T-helper 1 cell (primary cell): ENCODE data around the gene PTPRN2.
A peak's percentile ranks its signal among the peaks of the same experiment; 100 is the strongest.
"Not testable (repeated sequence)": the region's sequence is repeated elsewhere in the genome, so short reads cannot be mapped to it uniquely, and the experiment has no call there.

Source experiments
- DNase-seq, 5 donors: peaks; one replicate each; pipeline ENCODE4 v3.0.0-alpha.2; 2012 to 2020

The PTPRN2 gene

DNA sequence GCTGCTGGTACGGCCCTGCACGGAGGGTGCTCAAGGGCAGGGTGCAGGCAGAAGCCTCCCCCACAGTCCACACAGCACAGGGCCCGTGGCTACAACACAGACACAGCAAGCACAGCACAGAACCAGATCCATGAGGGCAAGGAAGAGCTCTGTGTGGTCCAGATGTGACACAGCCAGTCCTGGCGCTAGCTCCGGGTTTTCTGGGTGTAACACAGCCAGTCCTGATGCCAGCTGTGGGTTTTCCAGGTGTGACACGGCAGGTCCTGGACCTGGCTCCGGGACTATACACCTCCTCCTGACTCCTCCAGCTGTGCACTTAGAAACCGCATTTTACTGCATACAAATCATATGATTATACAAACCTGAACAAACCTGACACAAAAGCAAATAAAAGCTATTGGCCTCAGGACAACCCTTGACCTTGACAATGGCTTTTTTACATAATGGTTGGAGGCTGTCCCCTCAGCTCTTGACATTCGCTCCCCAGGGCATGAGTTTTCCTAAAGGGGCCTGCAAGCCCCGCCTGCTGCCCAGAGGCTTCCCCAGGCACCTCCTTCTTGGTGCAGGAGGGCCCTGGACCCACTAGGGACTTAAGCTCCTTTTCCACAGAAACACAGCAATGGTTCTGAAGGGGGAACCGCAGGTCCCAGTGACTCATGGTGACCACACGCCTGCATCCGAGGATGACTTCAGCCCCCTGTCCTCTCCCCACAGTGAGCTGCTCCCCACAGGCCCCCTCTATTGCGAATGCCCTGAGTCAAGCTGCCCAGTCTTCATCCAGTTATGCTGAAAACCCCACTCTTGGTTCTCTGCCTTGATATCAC, 209.6 kb downstream of the PTPRN2 start:
- DNase-seq, result no peak

DNA sequence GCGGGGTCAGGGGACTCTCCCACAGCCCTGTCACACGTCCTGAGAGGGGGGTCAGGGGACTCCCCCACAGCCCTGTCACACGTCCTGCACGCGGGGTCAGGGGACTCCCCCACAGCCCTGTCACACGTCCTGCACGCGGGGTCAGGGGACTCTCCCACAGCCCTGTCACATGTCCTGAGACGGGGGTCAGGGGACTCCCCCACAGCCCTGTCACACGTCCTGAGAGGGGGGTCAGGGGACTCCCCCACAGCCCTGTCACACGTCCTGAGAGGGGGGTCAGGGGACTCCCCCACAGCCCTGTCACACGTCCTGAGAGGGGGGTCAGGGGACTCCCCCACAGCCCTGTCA, 210.8 kb downstream of the PTPRN2 start:
- not testable (repeated sequence) for DNase-seq

DNA sequence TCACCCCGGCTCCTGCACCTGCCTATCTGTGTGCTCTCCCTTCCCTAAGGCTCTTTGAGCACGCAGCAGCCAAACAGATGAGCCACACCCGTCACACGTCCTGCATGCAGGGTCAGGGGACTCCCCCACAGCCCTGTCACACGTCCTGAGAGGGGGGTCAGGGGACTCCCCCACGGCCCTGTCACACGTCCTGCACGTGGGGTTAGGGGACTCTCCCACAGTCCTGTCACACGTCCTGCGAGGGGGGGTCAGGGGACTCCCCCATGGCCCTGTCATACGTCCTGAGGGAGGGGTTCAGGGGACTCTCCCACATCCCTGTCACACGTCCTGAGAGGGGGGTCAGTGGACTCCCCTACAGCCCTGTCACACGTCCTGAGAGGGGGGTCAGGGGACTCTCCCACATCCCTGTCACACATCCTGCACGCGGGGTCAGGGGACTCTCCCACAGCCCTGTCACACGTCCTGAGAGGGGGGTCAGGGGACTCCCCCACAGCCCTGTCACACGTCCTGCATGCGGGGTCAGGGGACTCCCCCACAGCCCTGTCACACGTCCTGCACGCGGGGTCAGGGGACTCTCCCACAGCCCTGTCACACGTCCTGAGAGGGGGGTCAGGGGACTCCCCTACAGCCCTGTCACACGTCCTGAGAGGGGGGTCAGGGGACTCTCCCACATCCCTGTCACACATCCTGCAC, 211.3 kb downstream of the PTPRN2 start:
- peak in 2 of 5 donors; percentile 11 to 24 for DNase-seq

DNA sequence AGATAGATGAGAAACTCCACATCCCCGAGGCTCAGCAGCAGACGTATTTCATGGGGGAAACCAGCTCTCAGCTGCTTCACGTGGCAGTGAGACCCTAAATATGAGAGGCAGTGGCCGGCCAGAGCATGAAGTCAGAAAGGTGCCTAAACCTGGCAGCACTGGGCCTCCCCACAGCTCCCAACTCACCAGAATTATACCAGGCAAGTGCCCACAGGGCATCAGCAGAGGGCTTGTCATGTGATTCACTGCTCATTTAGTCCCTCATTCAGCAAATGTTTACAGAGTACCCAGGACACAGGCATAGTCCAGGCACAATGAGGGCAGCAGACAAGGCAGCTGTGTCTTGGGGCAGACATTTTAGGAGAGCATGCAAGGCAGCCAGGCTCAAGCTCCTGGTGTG, 212.6 kb downstream of the PTPRN2 start:
- no peak for DNase-seq

DNA sequence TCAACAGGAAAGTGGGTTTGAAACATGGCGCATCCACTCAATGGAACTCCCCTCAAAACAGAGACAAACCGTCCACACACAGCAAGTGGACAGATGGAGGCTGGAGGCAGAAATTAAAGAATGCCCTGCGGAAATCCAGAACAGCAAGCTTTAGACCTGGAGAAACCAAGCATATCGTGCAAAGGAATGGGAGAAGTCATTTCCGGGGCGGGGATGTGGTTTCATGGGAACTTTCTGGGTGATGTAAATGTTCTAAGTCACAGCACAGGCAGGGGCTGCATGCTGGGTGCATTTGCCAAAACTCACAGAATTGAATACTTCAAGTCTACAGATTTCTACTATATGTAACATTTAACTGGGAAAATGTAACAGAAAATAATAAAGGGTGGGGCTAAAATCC, 213.0 kb downstream of the PTPRN2 start:
- DNase-seq, result no peak

DNA sequence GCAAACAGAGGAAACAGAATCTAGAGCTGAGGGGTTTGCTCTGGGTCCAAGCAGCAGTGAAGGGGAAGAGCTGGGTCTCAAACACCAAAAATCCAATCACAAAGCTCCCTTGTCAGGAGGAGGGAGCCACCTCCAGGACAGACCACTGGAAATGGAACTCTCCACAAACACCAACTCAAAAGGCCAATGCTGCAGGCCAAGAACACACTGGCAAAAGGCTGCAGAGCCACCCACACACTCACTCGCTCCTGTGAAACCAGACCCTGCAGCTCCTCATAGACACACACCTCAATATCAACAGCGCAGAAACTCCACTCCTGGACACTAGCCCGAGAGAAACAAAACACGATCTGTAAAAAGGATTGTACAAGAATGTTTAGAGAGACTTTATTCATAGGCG, 213.5 kb downstream of the PTPRN2 start:
- DNase-seq, result no peak

DNA sequence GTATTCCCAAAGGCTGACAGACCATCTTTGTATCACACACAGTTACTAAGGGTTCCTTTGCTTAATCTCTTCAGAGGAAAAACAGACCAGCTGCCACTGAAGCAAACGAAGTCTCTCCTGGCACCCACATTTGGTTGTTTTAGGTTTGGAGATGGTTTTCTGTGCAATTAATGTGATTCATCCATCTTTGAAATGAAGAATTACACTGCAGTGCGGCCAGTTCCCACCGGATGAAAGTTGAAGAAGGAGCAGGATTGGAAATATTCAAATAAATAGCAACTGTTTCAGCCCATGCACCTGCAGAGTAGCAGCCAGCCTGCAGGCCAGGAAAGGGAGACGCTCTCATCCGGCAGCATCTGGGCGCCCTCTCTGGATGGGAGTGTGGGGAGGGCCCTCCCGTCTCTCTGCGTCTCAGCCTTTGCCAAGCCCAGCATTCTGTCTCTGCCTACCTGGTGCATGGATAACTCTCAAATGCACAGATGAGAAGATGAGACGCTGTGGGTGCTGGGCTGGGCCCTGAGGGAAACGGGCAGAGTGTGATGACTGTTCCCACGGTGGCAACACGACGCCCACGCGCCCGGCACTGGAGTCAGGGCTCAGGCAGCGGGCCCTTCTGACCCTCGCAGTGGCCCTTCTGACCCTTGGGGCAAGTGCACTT, 214.0 kb downstream of the PTPRN2 start:
- DNase-seq, result no peak

DNA sequence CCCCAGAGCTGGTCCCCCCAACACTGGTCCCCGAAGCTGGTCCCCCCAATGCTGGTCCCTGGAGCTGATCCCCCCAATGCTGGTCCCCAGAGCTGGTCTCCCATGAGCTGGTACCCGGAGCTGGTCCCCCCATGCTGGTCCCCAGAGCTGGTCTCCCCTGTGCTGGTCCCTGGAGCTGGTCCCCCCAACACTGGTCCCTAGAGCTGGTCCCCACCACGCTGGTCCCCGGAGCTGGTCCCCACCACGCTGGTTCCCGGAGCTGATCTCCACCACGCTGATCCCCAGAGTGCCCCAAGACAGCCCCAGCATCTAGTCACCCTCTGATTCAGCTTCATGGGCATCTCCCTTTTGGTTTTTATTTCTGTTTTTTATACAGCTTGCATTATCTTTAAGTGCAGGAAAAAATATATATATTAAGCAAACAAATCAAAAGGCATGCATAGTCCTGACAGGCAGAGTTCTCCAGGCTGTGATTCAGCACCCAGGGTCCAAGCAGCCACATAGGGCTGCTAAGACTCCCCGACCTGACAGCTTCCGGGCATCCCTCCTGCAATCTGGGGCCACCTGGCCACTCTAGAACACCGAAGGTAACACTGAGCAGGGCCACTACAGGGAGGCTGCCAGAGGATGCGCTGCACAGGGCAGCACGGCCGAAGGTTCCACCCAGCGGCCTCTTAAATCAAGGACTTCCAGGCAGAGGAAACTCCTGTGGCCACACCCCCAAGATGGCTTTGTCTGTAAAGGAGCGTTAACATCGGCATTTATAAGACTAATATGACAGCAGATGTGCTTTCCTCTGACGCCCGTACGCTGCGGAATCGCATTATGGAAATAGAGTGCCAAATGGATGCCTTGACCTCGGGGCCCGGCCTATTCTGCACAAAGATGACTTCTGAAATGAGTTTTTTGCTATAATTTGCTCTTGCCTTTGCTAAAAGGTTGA, 215.0 kb downstream of the PTPRN2 start:
- no peak for DNase-seq

DNA sequence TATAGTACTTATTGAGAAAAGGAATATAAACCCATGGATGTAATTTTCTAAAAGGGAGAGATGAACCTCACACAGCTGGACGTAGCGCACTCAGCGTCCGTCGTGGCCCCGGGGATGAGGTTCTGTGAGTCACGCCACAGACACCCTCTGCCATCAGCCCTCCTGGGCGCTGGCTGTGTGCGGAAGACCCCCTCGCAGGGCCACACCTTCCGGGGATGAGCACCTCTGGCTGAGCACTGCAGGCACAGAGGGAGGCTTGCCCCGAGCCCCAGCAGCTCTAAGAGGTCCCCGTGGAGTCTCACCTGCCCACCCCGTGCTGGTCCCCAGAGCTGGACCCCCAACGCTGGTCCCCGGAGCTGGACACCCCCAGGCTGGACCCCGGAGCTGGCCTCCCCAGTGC, 215.8 kb downstream of the PTPRN2 start:
- DNase-seq, result no peak

DNA sequence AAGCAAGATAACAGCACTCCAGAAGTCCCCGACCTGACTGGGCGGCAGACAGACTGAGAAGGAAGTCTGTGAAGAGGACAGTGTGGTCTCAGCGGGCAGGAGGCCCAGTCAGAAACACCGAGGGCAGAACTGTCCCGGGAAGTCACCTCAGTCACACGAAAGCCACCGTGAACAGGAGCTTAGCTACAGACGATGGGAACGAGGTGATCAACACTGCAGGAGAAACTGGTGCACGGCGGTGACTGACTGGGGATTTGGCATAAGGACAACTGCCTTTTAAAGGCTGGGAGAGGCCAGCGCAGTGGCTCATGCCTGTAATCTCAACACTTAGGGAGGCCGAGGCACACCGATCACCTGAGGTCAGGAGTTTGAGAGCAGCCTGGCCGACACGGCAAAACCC, 217.8 kb downstream of the PTPRN2 start:
- DNase-seq, result no peak

DNA sequence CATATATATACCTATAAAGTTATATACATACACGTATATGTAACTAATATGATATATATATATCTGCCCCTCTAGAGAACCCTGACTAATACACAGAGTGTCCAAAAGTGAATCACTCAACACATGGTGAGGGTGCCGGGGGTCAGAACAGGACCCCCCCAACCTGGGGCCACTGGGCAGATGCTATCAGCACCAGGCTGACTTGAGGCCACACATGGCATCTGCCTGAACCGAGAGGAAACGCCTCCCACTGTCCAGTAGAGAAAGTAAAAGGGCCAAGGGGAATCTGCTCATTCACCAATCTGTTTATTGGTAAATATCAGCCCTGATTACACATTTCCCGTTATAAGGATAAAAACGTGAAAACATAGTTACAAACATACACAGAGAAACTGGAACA, 218.3 kb downstream of the PTPRN2 start:
- DNase-seq, result no peak

DNA sequence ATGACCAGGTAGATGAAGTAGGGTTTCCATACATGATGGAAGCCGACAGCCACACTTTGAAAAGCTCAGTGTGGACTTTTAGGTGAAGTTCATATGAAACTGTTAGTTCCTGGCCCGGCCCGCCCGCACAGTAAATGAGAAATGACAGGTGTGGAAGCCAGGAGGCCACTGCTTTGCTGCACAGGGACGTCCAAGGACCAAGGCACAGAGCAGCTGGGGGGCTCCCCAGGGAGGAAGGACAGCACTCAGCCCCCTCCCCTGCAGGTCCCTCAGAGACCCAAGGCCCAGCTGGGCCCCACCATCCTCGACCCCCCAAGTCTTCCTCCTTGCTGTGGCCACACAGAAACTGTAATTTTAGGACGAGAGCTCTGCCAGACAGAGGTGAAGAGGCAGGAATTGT, 219.2 kb downstream of the PTPRN2 start:
- DNase-seq, result no peak

DNA sequence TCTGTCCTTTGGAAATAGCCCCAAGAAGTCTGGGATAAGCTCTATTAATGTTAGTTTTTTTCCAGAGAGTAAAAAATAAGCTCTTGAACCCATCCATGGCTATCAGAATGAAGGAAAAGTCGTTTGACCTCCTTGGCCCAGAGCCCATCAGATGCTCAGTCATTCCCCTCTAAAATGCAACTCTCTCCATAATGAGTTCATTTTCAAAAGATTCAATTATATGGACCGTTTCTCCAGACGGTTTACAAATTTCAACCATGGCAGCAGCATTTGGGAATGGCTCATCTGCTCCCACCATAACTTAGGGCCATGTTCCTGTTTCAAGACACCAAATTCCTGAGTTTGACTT, 220.0 kb downstream of the PTPRN2 start:
- no peak for DNase-seq

DNA sequence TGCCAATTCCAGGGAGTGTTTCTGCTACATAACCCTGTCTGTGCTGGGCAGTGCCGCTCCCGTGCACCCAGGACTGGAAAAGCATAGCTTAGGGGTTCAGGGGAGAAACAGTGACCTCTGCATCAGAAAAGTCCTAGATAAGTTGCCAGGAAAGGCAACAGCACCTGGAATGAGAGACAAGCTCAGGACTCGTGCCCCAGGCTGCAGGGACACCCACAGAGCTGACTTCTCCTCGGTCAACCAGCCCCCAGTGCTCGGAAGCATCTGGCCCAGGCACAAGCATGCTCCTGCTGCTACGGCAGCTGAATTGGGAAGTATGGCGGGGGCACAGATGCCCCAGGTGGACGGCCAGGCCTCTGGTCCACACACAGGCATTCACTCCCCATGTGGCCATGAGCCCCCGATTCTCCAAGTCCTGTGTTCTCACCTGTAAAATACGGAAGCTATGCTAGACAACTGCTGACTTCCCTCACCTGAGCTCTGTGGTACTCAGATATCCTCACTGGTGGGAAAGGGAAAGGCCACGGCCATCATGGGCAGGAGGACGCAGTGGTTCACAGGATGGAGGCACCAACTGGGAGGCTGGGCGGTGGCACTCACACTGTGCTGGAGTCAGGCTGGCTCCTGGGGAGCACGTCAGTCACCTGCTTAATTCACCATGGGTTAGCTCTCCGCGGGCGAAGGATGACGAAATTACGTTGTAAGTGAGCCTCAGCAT, 220.5 kb downstream of the PTPRN2 start:
- DNase-seq, result no peak

DNA sequence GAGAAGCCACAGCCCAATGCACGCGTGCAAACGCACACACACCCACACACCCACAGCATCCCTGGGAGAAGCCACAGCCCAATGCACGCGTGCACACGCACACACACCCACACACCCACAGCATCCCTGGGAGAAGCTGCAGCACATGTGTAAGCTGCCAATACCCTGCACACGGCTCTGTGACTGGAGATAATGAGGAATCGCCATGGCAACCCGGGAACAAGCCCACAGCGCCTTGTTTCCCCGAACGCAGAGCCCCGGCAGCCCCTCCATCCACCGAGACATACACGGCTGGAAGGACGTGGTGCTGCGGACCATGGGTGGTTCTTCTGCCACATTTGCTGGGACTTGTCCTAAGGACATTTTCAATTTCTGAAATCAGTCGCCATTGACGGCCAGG, 221.3 kb downstream of the PTPRN2 start:
- no peak for DNase-seq

DNA sequence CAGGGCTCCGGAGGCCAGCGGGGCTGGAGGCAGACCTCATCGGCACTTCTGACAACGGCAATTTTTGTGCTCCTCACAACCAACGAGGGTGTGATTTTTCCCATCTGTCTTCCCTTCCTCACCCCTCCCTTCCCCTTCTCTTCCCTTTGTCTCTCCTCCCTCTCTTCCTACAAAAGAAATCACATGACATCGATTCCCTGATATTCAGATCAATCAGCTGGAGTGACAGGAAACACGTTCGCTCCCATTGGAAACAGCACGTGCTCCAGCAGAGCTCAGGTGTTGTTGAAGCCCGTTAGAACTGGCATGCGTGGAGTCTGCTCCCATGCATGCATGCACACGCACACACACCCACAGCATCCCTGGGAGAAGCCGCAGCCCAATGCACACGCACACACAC, 222.4 kb downstream of the PTPRN2 start:
- no peak for DNase-seq

DNA sequence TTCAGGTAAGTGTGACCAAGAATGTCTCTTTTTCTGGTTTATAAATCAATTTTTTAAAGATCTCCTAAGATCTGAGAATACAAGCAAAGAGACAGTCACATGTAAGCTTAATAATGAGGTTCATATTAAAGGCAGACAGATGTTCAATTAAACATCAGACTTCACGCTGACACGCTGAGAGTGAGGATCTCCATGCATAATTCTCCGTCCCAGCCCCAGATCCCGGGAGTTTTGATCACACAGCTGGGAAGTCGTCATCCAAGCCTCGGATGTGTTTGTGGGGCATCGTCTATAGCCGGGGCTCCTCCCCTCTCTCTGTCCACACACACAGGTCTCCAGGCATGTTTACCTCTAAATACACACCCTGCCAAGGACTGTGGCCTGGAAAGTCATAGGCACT, 223.2 kb downstream of the PTPRN2 start:
- no peak for DNase-seq

DNA sequence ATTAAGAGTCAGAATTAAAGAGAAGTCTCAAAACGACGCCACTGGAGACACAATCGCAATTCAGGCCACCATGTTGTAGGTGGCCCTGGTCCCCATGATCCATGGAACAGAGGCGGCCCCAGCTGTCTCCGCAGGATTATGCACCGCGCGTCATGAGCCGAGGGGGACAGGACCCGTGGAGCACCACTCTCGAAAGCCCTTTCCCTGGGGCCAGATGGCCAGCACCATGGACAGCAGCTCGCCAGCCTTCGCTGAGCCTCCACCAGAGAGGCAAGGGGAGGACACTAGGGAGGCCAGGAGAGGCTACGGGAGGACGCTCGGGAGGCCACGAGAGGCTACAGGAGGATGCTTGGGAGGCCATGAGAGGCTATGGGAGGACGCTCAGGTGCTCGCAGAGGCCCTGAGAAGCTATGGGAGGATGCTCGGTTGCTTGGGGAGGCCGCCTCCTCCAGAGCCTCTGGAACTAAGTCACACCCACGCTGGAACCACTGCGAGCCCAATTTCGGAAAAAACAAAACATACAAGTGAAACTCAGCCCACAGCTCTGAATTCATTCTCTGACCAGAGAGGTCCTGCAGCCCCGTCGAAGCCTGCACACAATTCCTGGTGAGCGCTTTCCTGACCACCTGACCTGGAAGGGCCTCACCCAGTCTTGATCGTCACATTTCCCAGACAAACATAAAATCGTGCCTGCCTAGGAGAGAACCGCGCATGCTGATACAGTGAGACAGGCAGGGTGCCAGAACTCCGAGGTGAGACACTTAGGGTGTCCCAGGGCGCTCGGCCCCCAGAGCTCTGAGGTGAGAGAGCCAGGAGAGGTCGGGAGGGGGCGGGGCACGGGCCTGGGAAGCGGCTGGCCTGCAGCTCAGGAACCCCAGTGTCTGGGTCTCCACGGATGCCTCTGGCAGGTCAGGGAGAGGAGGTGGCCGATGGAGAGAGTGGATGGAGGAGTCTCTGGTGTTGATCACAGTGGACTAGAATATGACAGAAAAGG, 224.4 kb downstream of the PTPRN2 start:
- no peak for DNase-seq

DNA sequence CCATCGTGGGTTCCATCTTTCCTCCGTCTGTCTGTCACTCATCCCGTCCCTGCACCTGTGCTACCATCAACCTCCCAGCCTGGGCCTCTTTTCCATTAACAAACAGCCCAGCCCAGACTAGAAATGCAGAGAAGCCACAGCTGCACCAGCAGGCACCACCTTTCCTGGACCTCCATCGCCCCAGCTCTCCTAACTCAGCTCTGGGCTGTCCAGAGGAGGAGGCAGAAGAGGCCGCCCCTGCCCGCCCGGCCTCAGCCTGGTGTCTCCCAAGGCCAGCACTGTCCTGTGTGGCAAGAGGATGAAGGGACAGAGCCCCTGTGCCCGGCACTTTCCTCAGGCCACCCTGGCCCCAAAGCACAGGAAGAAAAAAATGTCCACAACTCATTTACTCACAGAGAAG, 225.6 kb downstream of the PTPRN2 start:
- DNase-seq, result no peak

DNA sequence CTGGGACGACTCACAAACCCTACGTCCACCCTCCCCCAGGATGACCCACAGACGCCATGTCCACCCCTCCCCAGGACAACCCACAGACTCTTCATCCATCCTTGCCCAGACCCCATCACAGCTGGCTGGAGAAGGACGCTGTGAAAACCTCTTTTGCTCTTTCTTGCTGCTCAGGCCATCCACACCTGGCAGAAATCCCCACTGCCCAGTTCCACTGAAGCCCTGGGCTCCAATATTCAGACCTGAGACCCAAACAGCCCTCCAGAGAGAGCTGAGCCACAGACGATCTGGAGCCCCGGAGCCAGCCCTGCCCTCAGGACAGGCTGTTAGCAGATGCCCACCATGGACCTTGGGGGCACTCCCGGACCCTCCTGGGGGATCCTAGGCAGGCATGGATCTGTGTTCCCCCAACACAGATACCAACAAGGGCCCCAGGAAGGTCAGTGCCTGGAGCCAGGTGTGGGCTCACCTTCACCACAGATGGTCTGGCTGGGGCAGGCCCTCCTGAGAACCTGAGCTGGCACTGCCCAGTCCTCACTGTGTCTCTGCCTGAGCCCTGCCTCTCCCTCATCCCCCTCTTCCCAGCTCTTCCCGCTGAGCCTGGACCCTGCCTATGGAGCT, 226.2 kb downstream of the PTPRN2 start:
- DNase-seq, result no peak
